Thyroid gland (tissue), 4 donors: ENCODE data around the gene DAAM2.

Experiments used
- POLR2A ChIP-seq, 2 donors: fragments of 450-650 bp; IDR thresholded peaks; one replicate each; pipeline ENCODE4 v1.6.1; 2017; ENCODE audit warnings: antibody characterized with exemption in 2 of 2, mild to moderate bottlenecking in 2 of 2, moderate library complexity in 1 of 2
- TF ChIP-seq, protein P1 (sequence below), 6 experiments: fragments of 200-600 bp in 3 of 6; fragments of 450-650 bp in 3 of 6; sonication (generic) in 3 of 6; IDR thresholded peaks; one replicate each; pipeline ENCODE4 v1.5.1; 2016 to 2019; ENCODE audit warnings: antibody characterized with exemption in 6 of 6, mild to moderate bottlenecking in 2 of 6, inconsistent platforms in 1 of 6, moderate library complexity in 1 of 6

DNA sequence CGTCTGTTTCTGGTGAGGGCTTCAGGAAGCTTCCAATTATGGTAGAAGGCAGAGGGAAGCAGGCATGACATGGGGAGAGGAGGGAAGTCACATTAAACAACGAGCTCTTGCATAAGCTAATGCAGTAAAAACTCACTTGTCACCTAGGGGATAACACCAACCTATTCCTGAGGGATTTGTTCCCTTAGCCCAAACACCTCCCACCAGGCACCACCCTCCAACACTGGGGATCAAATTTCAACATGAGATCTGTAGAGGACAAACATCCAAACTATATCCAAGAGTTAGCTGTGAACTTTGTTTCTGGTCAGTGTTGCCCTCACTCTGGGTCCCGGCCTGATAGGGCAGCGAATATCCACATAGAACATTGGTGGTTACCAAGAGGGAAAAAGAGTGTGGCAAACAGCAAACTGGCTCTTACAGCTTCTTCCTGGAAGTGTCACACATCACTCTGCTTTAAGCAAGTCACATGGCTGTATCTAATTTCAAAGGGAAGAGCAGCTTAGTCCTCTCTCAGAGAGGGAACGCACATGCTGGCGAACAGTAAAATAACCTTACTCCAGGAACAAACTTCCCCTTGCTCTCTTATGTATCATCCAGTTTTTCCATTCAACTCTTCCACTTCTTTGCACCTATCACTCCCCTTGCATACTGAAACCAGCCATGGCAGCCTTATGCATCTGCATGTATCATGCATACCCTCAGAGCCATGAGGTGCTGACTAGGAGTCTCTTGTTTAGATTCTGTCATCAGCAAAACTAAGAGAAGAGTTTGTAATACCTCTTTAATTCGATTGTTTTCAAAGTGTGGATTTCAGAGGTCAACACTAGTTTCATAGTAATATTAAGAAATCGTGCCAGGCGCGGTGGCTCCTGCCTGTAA, 146.8 kb downstream of the DAAM2 start:
- TF ChIP-seq, protein P1, sequence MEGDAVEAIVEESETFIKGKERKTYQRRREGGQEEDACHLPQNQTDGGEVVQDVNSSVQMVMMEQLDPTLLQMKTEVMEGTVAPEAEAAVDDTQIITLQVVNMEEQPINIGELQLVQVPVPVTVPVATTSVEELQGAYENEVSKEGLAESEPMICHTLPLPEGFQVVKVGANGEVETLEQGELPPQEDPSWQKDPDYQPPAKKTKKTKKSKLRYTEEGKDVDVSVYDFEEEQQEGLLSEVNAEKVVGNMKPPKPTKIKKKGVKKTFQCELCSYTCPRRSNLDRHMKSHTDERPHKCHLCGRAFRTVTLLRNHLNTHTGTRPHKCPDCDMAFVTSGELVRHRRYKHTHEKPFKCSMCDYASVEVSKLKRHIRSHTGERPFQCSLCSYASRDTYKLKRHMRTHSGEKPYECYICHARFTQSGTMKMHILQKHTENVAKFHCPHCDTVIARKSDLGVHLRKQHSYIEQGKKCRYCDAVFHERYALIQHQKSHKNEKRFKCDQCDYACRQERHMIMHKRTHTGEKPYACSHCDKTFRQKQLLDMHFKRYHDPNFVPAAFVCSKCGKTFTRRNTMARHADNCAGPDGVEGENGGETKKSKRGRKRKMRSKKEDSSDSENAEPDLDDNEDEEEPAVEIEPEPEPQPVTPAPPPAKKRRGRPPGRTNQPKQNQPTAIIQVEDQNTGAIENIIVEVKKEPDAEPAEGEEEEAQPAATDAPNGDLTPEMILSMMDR (IDR thresholded peaks at IDR 0.05): no peak
- no peak for TF ChIP-seq POLR2A (IDR thresholded peaks at IDR 0.05)
